Ovary (tissue), 9 donors: ENCODE data around the gene ADIRF. TPM values are rescaled to one million over a fixed set of nuclear protein-coding genes. Genes with fewer than 3 reads are reported as not detected.
A peak's percentile ranks its signal among the peaks of the same experiment; 100 is the strongest.
"Not testable (repeated sequence)": the region's sequence is repeated elsewhere in the genome, so short reads cannot be mapped to it uniquely, and the experiment has no call there.

Experiments
- DNase-seq, 5 donors: peaks; one replicate each; pipeline ENCODE4 v3.0.0-alpha.2; 2019 to 2020
- H3K27ac ChIP-seq, 2 donors: fragments of 200-600 bp; one replicate each; pipeline versions ENCODE4 v1.5.1 to v1.8.0; 2019 to 2022
- H3K27me3 ChIP-seq: fragments of 200-600 bp; one replicate; pipeline ENCODE4 v1.8.0; 2022
- H3K36me3 ChIP-seq: fragments of 200-600 bp; sonication (generic); one replicate; pipeline ENCODE4 v1.5.1; 2019
- H3K4me1 ChIP-seq: one replicate; pipeline ENCODE4 v1.8.1; 2013; ENCODE audit warnings: mild to moderate bottlenecking, moderate library complexity; ENCODE audit not compliant: insufficient read depth
- H3K4me3 ChIP-seq: fragments of 200-600 bp; sonication (generic); one replicate; pipeline ENCODE4 v1.5.1; 2017
- H3K9me3 ChIP-seq, 2 donors: fragments of 200-600 bp in 1 of 2; sonication (generic) in 1 of 2; one replicate each; pipeline versions ENCODE4 v1.5.1 to v1.8.1; 2013 to 2019; ENCODE audit warnings: mild to moderate bottlenecking in 1 of 2, moderate library complexity in 1 of 2
- CTCF ChIP-seq, 3 donors: fragments of 450-650 bp in 2 of 3; fragments of 200-600 bp in 1 of 3; IDR thresholded peaks; one replicate each; pipeline versions ENCODE4 v1.5.1 to v1.8.0; 2016 to 2022; ENCODE audit warnings: antibody characterized with exemption in 3 of 3, mild to moderate bottlenecking in 1 of 3
- EP300 ChIP-seq: sonication (generic); formaldehyde crosslinking; IDR thresholded peaks from one replicate; pipeline ENCODE4 v1.6.1; 2017; ENCODE audit warnings: antibody characterized with exemption
- POLR2A ChIP-seq: fragments of 450-650 bp; IDR thresholded peaks from one replicate; pipeline ENCODE4 v1.6.1; 2017; ENCODE audit warnings: antibody characterized with exemption, mild to moderate bottlenecking, moderate library complexity
- WGBS, 3 donors: extraction: QIAGEN DNeasy Blood & Tissue Kit in 1 of 3; methylation state at CpG; one replicate each; pipeline versions ENCODE4 v1.1.5 to v1.1.7; 2013 to 2017; 5-methylcytosine and 5-hydroxymethylcytosine counted together
- intact Hi-C, 4 donors: fragments of 100-400 bp; cut with DNase I; formaldehyde crosslinking; loops; one replicate each; pipeline versions ENCODE4 v1.11.0 to v1.15.1; 2022 to 2023
- polyA plus RNA-seq, 2 donors: library from polyadenylated mRNA; stranded (reverse); fragments of 200-250 nt in 1 of 2; fragments of 350-450 nt in 1 of 2; fragmentation: Illumina TruSeq in 1 of 2; extraction: RNeasy Lipid Tissue Mini Kit (QIAGEN cat#74804) in 1 of 2; gene quantifications; one replicate each; pipeline ENCODE4 v1.2.3, GENCODE V29; 2013 to 2014
- total RNA-seq, 7 donors: library from RNA; depleted of rRNA in 2 of 7; stranded (reverse); fragments of >200 nt in 2 of 7; fragmentation: NEBNext Ultra II Directional in 3 of 7; extraction: Animal tissue kit (Norgen Biotek cat#: 25700) in 3 of 7; gene quantifications; one replicate each; pipeline versions ENCODE4 v1.1.0 to v1.2.4, GENCODE V29; 2016 to 2023
- donor health status: DM: no; HTN: no; CAD: no; lungs with moderate emphysema.
- donor health status: DM: no; HTN: no; CAD: no.
- donor health status: Bipolar disorder and iron deficiency.
- donor health status: DM: yes; HTN: yes; CAD: no.
- donor health status: DM: no; HTN: no; CAD: no.
- donor health status: DM: yes; HTN: yes; CAD: no.

Gene ADIRF
- total and polyA plus RNA-seq, 9 donors: 57.4 to 528 (median 231) TPM

GRCh38 chr10:86979296-86979818 lies 11.1 kb downstream of the ADIRF start:
- no peaks in the 10 kb centered on the region for H3K9me3 ChIP-seq
- H3K4me1 ChIP-seq: peaks cover 15% of the 10 kb centered on the region
- TF ChIP-seq POLR2A (no peak), CTCF (IDR thresholded peaks at IDR 0.05) (no peak), EP300 (no peak)
- H3K27ac ChIP-seq: peak overlapping the region in 1 of 2 donors; percentile 50
- intact Hi-C loops: no loop called here
- H3K27me3 ChIP-seq: no peaks in the 10 kb centered on the region
- no peak overlapping the region for H3K4me3 ChIP-seq
- H3K36me3 ChIP-seq: no peaks in the 10 kb centered on the region
- WGBS, 3 donors: 84 to 95% (median 86%) methylated on average over 4 of the region's 4 CpGs
- DNase-seq: no peak

- TF ChIP-seq EP300 (no peak), CTCF (IDR thresholded peaks at IDR 0.05) (no peak), POLR2A (no peak)
These were observed 11.7 kb downstream of the ADIRF start for GRCh38 chr10:86979977-86980448.

GRCh38 chr10:86981020-86981419 lies 12.7 kb downstream of the ADIRF start:
- WGBS, 3 donors: 78 to 83% (median 80%) methylated on average over 6 of the region's 6 CpGs
- H3K4me1 ChIP-seq: peaks cover 14% of the 10 kb centered on the region
- H3K27me3 ChIP-seq, intact Hi-C loops, H3K4me3 ChIP-seq, H3K27ac ChIP-seq, H3K9me3 ChIP-seq, H3K36me3 ChIP-seq, DNase-seq: not testable (repeated sequence)

More at GRCh38 chr10:86979977-86980448, 11.7 kb downstream of the ADIRF start:
- Histone ChIP-seq H3K9me3 (no peaks in the 10 kb centered on the region), H3K4me1 (peaks cover 14% of the 10 kb centered on the region), H3K27ac (peak overlapping the region in 1 of 2 donors; percentile 50), H3K27me3 (no peaks in the 10 kb centered on the region), H3K4me3 (no peak overlapping the region), H3K36me3 (no peaks in the 10 kb centered on the region)
- 3 to 7% (median 3%) methylated on average over 3 of the region's 3 CpGs for WGBS, 3 donors
- intact Hi-C loops: no loop called here
- DNase-seq: peak; percentile 26 to 55 (median 41)

GRCh38 chr10:86981716-86982115 lies 13.4 kb downstream of the ADIRF start:
- no peaks in the 10 kb centered on the region for H3K27me3 ChIP-seq
- intact Hi-C loops: no loop called here
- TF ChIP-seq EP300: no peak
- TF ChIP-seq CTCF (IDR thresholded peaks at IDR 0.05): no peak
- TF ChIP-seq POLR2A: no peak
- DNase-seq: no peak
- no peaks in the 10 kb centered on the region for H3K36me3 ChIP-seq
- H3K9me3 ChIP-seq: no peaks in the 10 kb centered on the region
- no peak overlapping the region for H3K27ac ChIP-seq
- H3K4me1 ChIP-seq: peaks cover 14% of the 10 kb centered on the region
- 80 to 85% (median 81%) methylated on average over 5 of the region's 5 CpGs for WGBS, 3 donors
- no peak overlapping the region for H3K4me3 ChIP-seq

GRCh38 chr10:86984498-86984897 lies 16.2 kb downstream of the ADIRF start:
- H3K9me3 ChIP-seq, H3K27me3 ChIP-seq, DNase-seq, H3K36me3 ChIP-seq, H3K4me3 ChIP-seq, H3K4me1 ChIP-seq, H3K27ac ChIP-seq, intact Hi-C loops: not testable (repeated sequence)
- 95 to 99% (median 96%) methylated on average over 4 of the region's 4 CpGs for WGBS, 3 donors
